GM10266 (cell line): ENCODE measurements around the gene SEZ6L.
A peak's percentile ranks its signal among the peaks of the same experiment; 100 is the strongest.

Experiments used
- DNase-seq: peaks from one replicate; pipeline ENCODE4 v3.0.0; 2012; ENCODE audit errors: extremely low spot score
- CTCF ChIP-seq: IDR thresholded peaks from 2 replicates; pipeline ENCODE4 v1.5.1; 2012; ENCODE audit warnings: mild to moderate bottlenecking, low read depth; ENCODE audit not compliant: control insufficient read depth, insufficient read depth; ENCODE audit errors: missing control alignments

The SEZ6L gene

GRCh38 chr22:26169315-26170111, at the start of gene SEZ6L:
Gene SEZ6L, plus strand, starts transcription at chr22:26169462. Its CDS starts 208 bp downstream, at chr22:26169670.
- DNase-seq: peak; percentile 45
- no peak for TF ChIP-seq CTCF

GRCh38 chr22:26122920-26123468, 46.3 kb upstream of the SEZ6L start:
- DNase-seq: no peak
- TF ChIP-seq CTCF: no peak

- no peak for DNase-seq
- no peak for TF ChIP-seq CTCF
Measured at GRCh38 chr22:26124991-26125725, 44.1 kb upstream of the SEZ6L start.

GRCh38 chr22:26127126-26127525, 42.1 kb upstream of the SEZ6L start:
- no peak for TF ChIP-seq CTCF
- no peak for DNase-seq

GRCh38 chr22:26127556-26127955, 41.7 kb upstream of the SEZ6L start:
- TF ChIP-seq CTCF: no peak

GRCh38 chr22:26131589-26132154, 37.6 kb upstream of the SEZ6L start:
- no peak for DNase-seq
- no peak for TF ChIP-seq CTCF

More at GRCh38 chr22:26127556-26127955, 41.7 kb upstream of the SEZ6L start:
- no peak for DNase-seq
